ENCODE results near the gene TACSTD2. TPM values are rescaled to one million over a fixed set of nuclear protein-coding genes. Genes with fewer than 3 reads are reported as not detected.

TACSTD2 gene
- total RNA-seq, 1 experiment from 2014 or later, result 12.2 TPM

- no TSS peak for BruUV-seq (replicated peaks)
- Histone ChIP-seq H3K4me2 (ENCODE audit: low read length) (no peak overlapping the region), H3K36me3 (ENCODE audit: control insufficient read depth in 1 of 2, insufficient read depth in 2 of 2, low read length in 2 of 2) (no peaks in the 10 kb centered on the region), H3K4me3 (replicated peaks in 1 of 2; ENCODE audit: low read depth in 1 of 2, low read length in 2 of 2) (no peak overlapping the region), H3K9me3 (ENCODE audit: control insufficient read depth in 1 of 2, insufficient read depth in 1 of 2, low read depth in 1 of 2, low read length in 2 of 2) (no peaks in the 10 kb centered on the region), H4K20me1 (ENCODE audit: insufficient read depth) (no peaks in the 10 kb centered on the region), H3K27ac (ENCODE audit: low read depth, low read length) (no peak overlapping the region), H3K27me3 (ENCODE audit: insufficient read depth, low read length) (no peaks in the 10 kb centered on the region), H3K4me1 (ENCODE audit: control insufficient read depth in 1 of 2, insufficient read depth in 2 of 2, low read length in 2 of 2) (peaks cover 44 to 61% of the 10 kb centered on the region in 2 experiments), H3K9ac (ENCODE audit: low read length) (no peak overlapping the region), H3K79me2 (ENCODE audit: insufficient read depth, low read length) (no peaks in the 10 kb centered on the region), H2AFZ (ENCODE audit: low read depth, low read length, poor library complexity, severe bottlenecking) (no peak overlapping the region), H3K9me2 (ENCODE audit: insufficient read depth) (no peaks in the 10 kb centered on the region)
- DNase-seq (ENCODE audit: low read depth, low spot score) (no peak), ATAC-seq (no peak)
- CTCF ChIA-PET, result no interaction called here
- TF ChIP-seq CBX3 (IDR thresholded peaks at IDR 0.05; ENCODE audit: low read depth) (no peak), ELF1 (IDR thresholded peaks at IDR 0.05; ENCODE audit: borderline replicate concordance, low read depth) (no peak), POLR2A (IDR thresholded peaks at IDR 0.05; ENCODE audit: borderline replicate concordance, extremely low read depth, insufficient read depth, insufficient read length) (no peak), SIN3A (IDR thresholded peaks at IDR 0.05; ENCODE audit: low read depth) (no peak), REST (IDR thresholded peaks at IDR 0.05; ENCODE audit: low read depth) (no peak), RAD21 (IDR thresholded peaks at IDR 0.05; ENCODE audit: low read depth) (no peak), POLR2AphosphoS5 (IDR thresholded peaks at IDR 0.05; ENCODE audit: low read depth, low read length) (no peak), MAX (IDR thresholded peaks at IDR 0.05) (no peak), ATF3 (IDR thresholded peaks at IDR 0.05) (no peak), YY1 (IDR thresholded peaks at IDR 0.05; ENCODE audit: extremely low read depth, insufficient replicate concordance, low read depth, low read length) (no peak)
- RAD21 ChIA-PET (ENCODE audit: low non-redundant PET in 1 of 2, low total read pairs in 2 of 2, uncharacterized antibody in 2 of 2, unreplicated experiment in 2 of 2), result no interaction called here
- intact Hi-C loops (cut with micrococcal nuclease), result no loop called here
- POLR2A ChIA-PET, result no interaction called here
Observed at GRCh38 chr1:58588396-58588795, 11.3 kb upstream of the TACSTD2 start.
